Measurements from ENCODE around the gene UNC50. TPM values are rescaled to one million over a fixed set of nuclear protein-coding genes. Genes with fewer than 3 reads are reported as not detected.

Gene UNC50
- 53.2 TPM for total RNA-seq
- polyA plus RNA-seq (ENCODE audit: insufficient read depth, low read depth, low replicate concordance), result 58.0 TPM
- long read RNA-seq, donor 1, transcript UNC50-201 (6 exons, 1,143 nt), result major isoform, 26 of 28 reads
- long read RNA-seq, donor 1, partial matches to known transcripts, result 0 of 28 reads
- long read RNA-seq, donor 1, other reads (novel, unspliced or antisense), result 0 of 28 reads
- long read RNA-seq, donor 2, transcript UNC50-201 (6 exons, 1,143 nt), result major isoform, 33 of 44 reads
- long read RNA-seq, donor 2, partial matches to known transcripts, result 0 of 44 reads
- long read RNA-seq, donor 2, other reads (novel, unspliced or antisense), result 7 of 44 reads
- long read RNA-seq, donor 3, transcript UNC50-201 (6 exons, 1,143 nt), result major isoform, 39 of 49 reads
- long read RNA-seq, donor 3, partial matches to known transcripts, result 7 of 49 reads
- long read RNA-seq, donor 3, other reads (novel, unspliced or antisense), result 0 of 49 reads
- long read RNA-seq, donor 4, transcript UNC50-201 (6 exons, 1,143 nt), result major isoform, 42 of 58 reads
- long read RNA-seq, donor 4, partial matches to known transcripts, result 7 of 58 reads
- long read RNA-seq, donor 4, other reads (novel, unspliced or antisense), result 6 of 58 reads
- long read RNA-seq, donor 5, partial matches to known transcripts, result 0 of 3 reads
- long read RNA-seq, donor 5, other reads (novel, unspliced or antisense), result 0 of 3 reads
- long read RNA-seq, donor 6, transcript UNC50-201 (6 exons, 1,143 nt), result major isoform, 66 of 76 reads
- long read RNA-seq, donor 6, partial matches to known transcripts, result 5 of 76 reads
- long read RNA-seq, donor 6, other reads (novel, unspliced or antisense), result 0 of 76 reads
- long read RNA-seq, donor 7, transcript UNC50-201 (6 exons, 1,143 nt), result major isoform, 33 of 46 reads
- long read RNA-seq, donor 7, partial matches to known transcripts, result 3 of 46 reads
- long read RNA-seq, donor 7, other reads (novel, unspliced or antisense), result 10 of 46 reads
- long read RNA-seq, donor 8, transcript UNC50-201 (6 exons, 1,143 nt), result major isoform, 31 of 47 reads
- long read RNA-seq, donor 8, partial matches to known transcripts, result 13 of 47 reads
- long read RNA-seq, donor 8, other reads (novel, unspliced or antisense), result 0 of 47 reads
- long read RNA-seq, donor 9, transcript UNC50-201 (6 exons, 1,143 nt), result major isoform, 20 of 23 reads
- long read RNA-seq, donor 9, partial matches to known transcripts, result 0 of 23 reads
- long read RNA-seq, donor 9, other reads (novel, unspliced or antisense), result 0 of 23 reads
- long read RNA-seq, donor 10, transcript UNC50-201 (6 exons, 1,143 nt), result major isoform, 26 of 49 reads
- long read RNA-seq, donor 10, partial matches to known transcripts, result 8 of 49 reads
- long read RNA-seq, donor 10, other reads (novel, unspliced or antisense), result 10 of 49 reads

GRCh38 chr2:98608116-98608961 lies at the start of gene UNC50, which contains the start of gene COA5:
Gene UNC50, plus strand, starts transcription at chr2:98608589. Its CDS starts 1,171 bp downstream, at chr2:98609760.
Gene COA5, minus strand, starts transcription at chr2:98608512. Its CDS starts 107 bp downstream, at chr2:98608405.
- H3K36me3 ChIP-seq (ENCODE audit: control insufficient read depth in 2 of 3, insufficient read depth in 3 of 3, low read length in 3 of 3), result peaks cover 7 to 18% (median 15%) of the 10 kb centered on the region in 3 donors
- peak within 1 kb of the TSS; percentile 87 to 95 (median 87) for H3K9ac ChIP-seq (ENCODE audit: low read length in 3 of 3)
- intact Hi-C loops (cut with DNase I), result no loop called here
- FAIRE-seq (no peak), DNase-seq (peak; percentile 91 to 96 (median 95))
- peak within 1 kb of the TSS; percentile 96 for H3K27ac ChIP-seq (ENCODE audit: low read depth in 2 of 2, low read length in 2 of 2)
- H3K4me1 ChIP-seq (ENCODE audit: control insufficient read depth in 2 of 3, insufficient read depth in 2 of 3, low read depth in 1 of 3, low read length in 3 of 3), result peaks cover 5 to 32% (median 28%) of the 10 kb centered on the region in 3 donors
- H3K4me3 ChIP-seq (ENCODE audit: low read length in 3 of 3), result peak within 1 kb of the TSS; percentile 89 to 94 (median 91)
- TF ChIP-seq CTCF (IDR thresholded peaks at IDR 0.05; ENCODE audit: borderline replicate concordance, extremely low read depth, insufficient read depth), result no peak
- H3K9me3 ChIP-seq (ENCODE audit: control insufficient read depth in 2 of 3, insufficient read depth in 1 of 3, low read length in 3 of 3), result no peaks in the 10 kb centered on the region
- H3K27me3 ChIP-seq (ENCODE audit: control insufficient read depth, insufficient read depth, low read length), result no peaks in the 10 kb centered on the region

- intact Hi-C loops (cut with DNase I), result no loop called here
- H3K4me1 ChIP-seq (ENCODE audit: control insufficient read depth in 2 of 3, insufficient read depth in 2 of 3, low read depth in 1 of 3, low read length in 3 of 3), result peaks cover 0 to 2% (median 0%) of the 10 kb centered on the region in 3 donors
- H3K27me3 ChIP-seq (ENCODE audit: control insufficient read depth, insufficient read depth, low read length), result no peaks in the 10 kb centered on the region
- H3K27ac ChIP-seq (ENCODE audit: low read depth in 2 of 2, low read length in 2 of 2), result no peak overlapping the region
- H3K9ac ChIP-seq (ENCODE audit: low read length in 3 of 3), result no peak overlapping the region
- DNase-seq (no peak), FAIRE-seq (no peak)
- H3K4me3 ChIP-seq (ENCODE audit: low read length in 3 of 3), result no peak overlapping the region
- H3K36me3 ChIP-seq (ENCODE audit: control insufficient read depth in 2 of 3, insufficient read depth in 3 of 3, low read length in 3 of 3), result peaks cover 0 to 12% (median 0%) of the 10 kb centered on the region in 3 donors
- TF ChIP-seq CTCF (IDR thresholded peaks at IDR 0.05; ENCODE audit: borderline replicate concordance, extremely low read depth, insufficient read depth), result no peak
- H3K9me3 ChIP-seq (ENCODE audit: control insufficient read depth in 2 of 3, insufficient read depth in 1 of 3, low read length in 3 of 3), result no peaks in the 10 kb centered on the region
These were observed 49.4 kb upstream of the UNC50 start for GRCh38 chr2:98558852-98559530.

Data from kidney (tissue), 22 donors.